GM12892 (cell line): Measurements from ENCODE around the gene GAS2L3.

ENCODE experiments used
- POLR2A ChIP-seq: IDR thresholded peaks from 2 replicates; pipeline ENCODE4 v1.6.1; 2011; ENCODE audit warnings: low read depth, low read length, control low read depth
- POLR2AphosphoS5 ChIP-seq: IDR thresholded peaks from 2 replicates; pipeline ENCODE4 v1.6.1; 2011; ENCODE audit warnings: low read depth, low read length, control low read depth
- TAF1 ChIP-seq: IDR thresholded peaks from 2 replicates; pipeline ENCODE4 v1.6.1; 2011; ENCODE audit warnings: low read depth, mild to moderate bottlenecking, control low read depth, low read length, borderline replicate concordance

GRCh38 chr12:100534625-100535227 lies 38.8 kb upstream of the GAS2L3 start:
- TF ChIP-seq POLR2AphosphoS5: no peak
- no peak for TF ChIP-seq POLR2A
- no peak for TF ChIP-seq TAF1
